ENCODE results near the gene PUS10. TPM values are rescaled to one million over a fixed set of nuclear protein-coding genes. Genes with fewer than 3 reads are reported as not detected.

The PUS10 gene
- total and polyA plus RNA-seq, 2 of the 8 experiments (the other 6 are each of a cell fraction or from before 2014, with no cell fraction given) = 1.3 to 3.1 TPM

DNA sequence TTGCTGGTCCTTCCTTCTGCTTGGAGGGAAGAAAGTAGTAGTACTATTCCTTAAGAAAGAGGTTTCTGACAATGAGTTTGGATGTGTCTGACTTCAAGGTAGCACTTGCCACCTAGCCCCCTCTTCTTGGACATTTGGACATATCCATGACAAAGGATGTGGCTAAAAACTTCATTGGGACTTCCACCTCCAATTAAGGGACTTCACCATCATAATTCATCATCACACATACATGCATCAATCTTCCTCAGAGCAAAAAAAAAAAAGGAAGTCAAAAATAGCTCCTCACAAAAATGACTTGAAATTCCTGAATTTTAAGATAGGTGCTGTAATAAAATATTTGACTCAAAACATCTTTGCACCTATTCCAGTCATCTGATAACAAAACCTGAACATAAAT is 23.9 kb downstream of the PUS10 start:
- Histone ChIP-seq H2BK20ac (ENCODE audit: low read length) (no peak overlapping the region), H3K18ac (ENCODE audit: extremely low read depth, low read length) (no peak overlapping the region), H4K8ac (ENCODE audit: extremely low read depth, insufficient read depth, low read length) (no peak overlapping the region), H3K27me3 (replicated peaks in 1 of 4; ENCODE audit: control insufficient read depth in 3 of 4, extremely low read depth in 1 of 4, insufficient read depth in 3 of 4, low read length in 3 of 4) (no peaks in the 10 kb centered on the region), H3K4ac (replicated peaks; ENCODE audit: insufficient read length, low read depth, low read length) (no peak overlapping the region), H3K79me1 (ENCODE audit: low read depth, low read length) (no peaks in the 10 kb centered on the region), H3K23ac (ENCODE audit: insufficient read length) (no peak overlapping the region), H2BK120ac (replicated peaks; ENCODE audit: low read depth, low read length) (no peak overlapping the region), H3K56ac (replicated peaks; ENCODE audit: insufficient read length, low read depth, low read length) (no peak overlapping the region), H3K9me3 (ENCODE audit: insufficient read depth in 2 of 2, low read depth in 1 of 2, low read length in 1 of 2) (peaks cover 13 to 15% of the 10 kb centered on the region in 2 experiments), H4K5ac (ENCODE audit: insufficient read length, low read depth, low read length) (no peak overlapping the region), H2BK15ac (ENCODE audit: low read length) (no peak overlapping the region), H2AFZ (ENCODE audit: low read length) (no peak overlapping the region), H4K91ac (replicated peaks; ENCODE audit: insufficient read length, low read length) (no peak overlapping the region), H3K9ac (replicated peaks in 1 of 4; ENCODE audit: extremely low read depth in 1 of 4, low read depth in 3 of 4, low read length in 3 of 4) (no peak overlapping the region), H2BK12ac (ENCODE audit: low read depth, low read length) (no peak overlapping the region), H4K20me1 (replicated peaks in 1 of 2; ENCODE audit: control insufficient read depth in 1 of 2, insufficient read depth in 2 of 2, low read length in 2 of 2) (no peaks in the 10 kb centered on the region), H3K14ac (ENCODE audit: insufficient read length) (no peak overlapping the region), H3K4me2 (ENCODE audit: insufficient read depth in 1 of 2, low read depth in 2 of 2, low read length in 2 of 2) (no peak overlapping the region), H3K23me2 (ENCODE audit: low read depth, low read length) (no peaks in the 10 kb centered on the region), H2BK5ac (ENCODE audit: low read depth, low read length) (no peak overlapping the region), H3K27ac (ENCODE audit: low read depth, low read length) (no peak overlapping the region), H3K79me2 (ENCODE audit: control insufficient read depth in 1 of 2, insufficient read depth in 2 of 2, low read length in 2 of 2) (no peaks in the 10 kb centered on the region), H3K4me3 (ENCODE audit: extremely low read depth in 1 of 4, insufficient read depth in 2 of 4, low read depth in 3 of 4, low read length in 4 of 4) (no peak overlapping the region), H3K4me1 (replicated peaks in 1 of 4; ENCODE audit: control insufficient read depth in 3 of 4, insufficient read depth in 4 of 4, low read length in 3 of 4) (no peaks in the 10 kb centered on the region), H2AK5ac (ENCODE audit: low read depth, low read length) (no peak overlapping the region), H3K36me3 (ENCODE audit: control insufficient read depth in 2 of 4, insufficient read depth in 4 of 4, low read length in 3 of 4) (no peaks in the 10 kb centered on the region)
- FAIRE-seq = no peak
- ChIA-PET POLR2A (ENCODE audit: partially characterized antibody) (no interaction called here), CTCF (ENCODE audit: partially characterized antibody) (interaction anchor here (1.0 to 2.1 kb wide), 3 partner anchors 176 to 285 kb away, joined by 3 to 5 read pairs (median 4); no protein-coding TSS in a partner anchor)
- no peak for DNase-seq (ENCODE audit: low read depth in 1 of 2, low spot score in 2 of 2)
- TF ChIP-seq EP300 (IDR thresholded peaks at IDR 0.05; ENCODE audit: borderline replicate concordance in 1 of 2, low read depth in 2 of 2, low read length in 2 of 2) (no peak), TAF7 (optimal IDR thresholded peaks at IDR 0.05; ENCODE audit: borderline replicate concordance, low read depth, low read length) (no peak), CHD1 (IDR thresholded peaks at IDR 0.05; ENCODE audit: low read depth, low read length) (no peak), CEBPB (IDR thresholded peaks at IDR 0.05; ENCODE audit: low read depth, low read length) (no peak), YY1 (IDR thresholded peaks at IDR 0.05; ENCODE audit: low read depth, low read length) (no peak), KDM5A (IDR thresholded peaks at IDR 0.05; ENCODE audit: low read length) (no peak), CBX5 (IDR thresholded peaks at IDR 0.05; ENCODE audit: low read depth, low read length) (no peak), EZH2 (IDR thresholded peaks at IDR 0.05; ENCODE audit: low read depth, low read length, severe bottlenecking) (no peak), RXRA (IDR thresholded peaks at IDR 0.05; ENCODE audit: insufficient read depth, low read depth, low read length) (no peak), SIX5 (IDR thresholded peaks at IDR 0.05; ENCODE audit: low read depth, low read length) (no peak), SP4 (IDR thresholded peaks at IDR 0.05; ENCODE audit: low read length) (no peak)
- TF ChIP-seq, protein P1, sequence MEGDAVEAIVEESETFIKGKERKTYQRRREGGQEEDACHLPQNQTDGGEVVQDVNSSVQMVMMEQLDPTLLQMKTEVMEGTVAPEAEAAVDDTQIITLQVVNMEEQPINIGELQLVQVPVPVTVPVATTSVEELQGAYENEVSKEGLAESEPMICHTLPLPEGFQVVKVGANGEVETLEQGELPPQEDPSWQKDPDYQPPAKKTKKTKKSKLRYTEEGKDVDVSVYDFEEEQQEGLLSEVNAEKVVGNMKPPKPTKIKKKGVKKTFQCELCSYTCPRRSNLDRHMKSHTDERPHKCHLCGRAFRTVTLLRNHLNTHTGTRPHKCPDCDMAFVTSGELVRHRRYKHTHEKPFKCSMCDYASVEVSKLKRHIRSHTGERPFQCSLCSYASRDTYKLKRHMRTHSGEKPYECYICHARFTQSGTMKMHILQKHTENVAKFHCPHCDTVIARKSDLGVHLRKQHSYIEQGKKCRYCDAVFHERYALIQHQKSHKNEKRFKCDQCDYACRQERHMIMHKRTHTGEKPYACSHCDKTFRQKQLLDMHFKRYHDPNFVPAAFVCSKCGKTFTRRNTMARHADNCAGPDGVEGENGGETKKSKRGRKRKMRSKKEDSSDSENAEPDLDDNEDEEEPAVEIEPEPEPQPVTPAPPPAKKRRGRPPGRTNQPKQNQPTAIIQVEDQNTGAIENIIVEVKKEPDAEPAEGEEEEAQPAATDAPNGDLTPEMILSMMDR (IDR thresholded peaks at IDR 0.05; ENCODE audit: control extremely low read depth in 1 of 3, insufficient read depth in 1 of 3, low read depth in 1 of 3, low read length in 3 of 3) = no peak
- TF ChIP-seq, protein P2, sequence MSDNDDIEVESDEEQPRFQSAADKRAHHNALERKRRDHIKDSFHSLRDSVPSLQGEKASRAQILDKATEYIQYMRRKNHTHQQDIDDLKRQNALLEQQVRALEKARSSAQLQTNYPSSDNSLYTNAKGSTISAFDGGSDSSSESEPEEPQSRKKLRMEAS (IDR thresholded peaks at IDR 0.05) = no peak
